Sigmoid colon (tissue), 7 donors: Measurements from ENCODE around the gene CBFA2T2. TPM values are rescaled to one million over a fixed set of nuclear protein-coding genes. Genes with fewer than 3 reads are reported as not detected.
A peak's percentile ranks its signal among the peaks of the same experiment; 100 is the strongest.
"Not testable (repeated sequence)": the region's sequence is repeated elsewhere in the genome, so short reads cannot be mapped to it uniquely, and the experiment has no call there.

Experiments used
- DNase-seq: peaks from one replicate; pipeline ENCODE4 v3.0.0-alpha.2; 2019
- H3K27ac ChIP-seq, 4 donors: fragments of 200-600 bp; sonication (generic); one replicate each; pipeline ENCODE4 v1.5.1; 2016 to 2019; ENCODE audit warnings: mild to moderate bottlenecking in 1 of 4
- H3K27me3 ChIP-seq, 3 donors: fragments of 200-600 bp; sonication (generic); one replicate each; pipeline ENCODE4 v1.5.1; 2019; ENCODE audit warnings: mild to moderate bottlenecking in 1 of 3
- H3K36me3 ChIP-seq, 4 donors: fragments of 200-600 bp; sonication (generic); one replicate each; pipeline ENCODE4 v1.5.1; 2016 to 2019
- H3K4me1 ChIP-seq, 4 donors: fragments of 200-600 bp; sonication (generic); one replicate each; pipeline ENCODE4 v1.5.1; 2017 to 2019
- H3K4me3 ChIP-seq, 4 donors: fragments of 200-600 bp; sonication (generic); one replicate each; pipeline ENCODE4 v1.5.1; 2017 to 2019; ENCODE audit warnings: mild to moderate bottlenecking in 2 of 4, moderate library complexity in 1 of 4
- H3K9me3 ChIP-seq, 4 donors: fragments of 200-600 bp in 3 of 4; sonication (generic) in 3 of 4; one replicate each; pipeline versions ENCODE4 v1.5.1 to v1.6.1; 2013 to 2019
- EP300 ChIP-seq, 4 donors: sonication (generic); formaldehyde crosslinking; IDR thresholded peaks; one replicate each; pipeline ENCODE4 v1.6.1; 2017; ENCODE audit warnings: antibody characterized with exemption in 4 of 4
- POLR2A ChIP-seq, 2 donors: fragments of 450-650 bp; IDR thresholded peaks; one replicate each; pipeline ENCODE4 v1.6.1; 2016; ENCODE audit warnings: antibody characterized with exemption in 2 of 2, mild to moderate bottlenecking in 2 of 2, moderate library complexity in 2 of 2
- POLR2AphosphoS5 ChIP-seq, 4 donors: sonication (generic); formaldehyde crosslinking; IDR thresholded peaks; one replicate each; pipeline ENCODE4 v1.6.1; 2017; ENCODE audit warnings: antibody characterized with exemption in 4 of 4
- WGBS, 2 donors: extraction: QIAGEN DNeasy Blood & Tissue Kit; methylation state at CpG; one replicate each; pipeline ENCODE4 v1.1.7; 2013; 5-methylcytosine and 5-hydroxymethylcytosine counted together
- intact Hi-C: fragments of 100-400 bp; cut with DNase I; formaldehyde crosslinking; loops from one replicate; pipeline ENCODE4 v1.15.1; 2023
- polyA plus RNA-seq, 3 donors: library from polyadenylated mRNA; stranded (reverse); fragments of 200-250 nt; gene quantifications; one replicate each; pipeline ENCODE4 v1.2.3, GENCODE V29; 2013
- total RNA-seq, 4 donors: library from RNA; depleted of rRNA; stranded (reverse); fragments of >200 nt; gene quantifications; one replicate each; pipeline ENCODE4 v1.1.0, GENCODE V29; 2016
- TF ChIP-seq, protein P1 (sequence below), 4 experiments: fragments of 450-650 bp in 3 of 4; fragments of 200-600 bp in 1 of 4; IDR thresholded peaks; one replicate each; pipeline ENCODE4 v1.5.1; 2016 to 2019; ENCODE audit warnings: antibody characterized with exemption in 4 of 4, mild to moderate bottlenecking in 3 of 4, moderate library complexity in 2 of 4
- donor health status: healthy with polysubstance abuse.
- donor health status: Bipolar disorder and iron deficiency.
- donor health status: healthy.

CBFA2T2 gene
- total and polyA plus RNA-seq, 7 donors = 5.4 to 26.0 (median 17.1) TPM

DNA sequence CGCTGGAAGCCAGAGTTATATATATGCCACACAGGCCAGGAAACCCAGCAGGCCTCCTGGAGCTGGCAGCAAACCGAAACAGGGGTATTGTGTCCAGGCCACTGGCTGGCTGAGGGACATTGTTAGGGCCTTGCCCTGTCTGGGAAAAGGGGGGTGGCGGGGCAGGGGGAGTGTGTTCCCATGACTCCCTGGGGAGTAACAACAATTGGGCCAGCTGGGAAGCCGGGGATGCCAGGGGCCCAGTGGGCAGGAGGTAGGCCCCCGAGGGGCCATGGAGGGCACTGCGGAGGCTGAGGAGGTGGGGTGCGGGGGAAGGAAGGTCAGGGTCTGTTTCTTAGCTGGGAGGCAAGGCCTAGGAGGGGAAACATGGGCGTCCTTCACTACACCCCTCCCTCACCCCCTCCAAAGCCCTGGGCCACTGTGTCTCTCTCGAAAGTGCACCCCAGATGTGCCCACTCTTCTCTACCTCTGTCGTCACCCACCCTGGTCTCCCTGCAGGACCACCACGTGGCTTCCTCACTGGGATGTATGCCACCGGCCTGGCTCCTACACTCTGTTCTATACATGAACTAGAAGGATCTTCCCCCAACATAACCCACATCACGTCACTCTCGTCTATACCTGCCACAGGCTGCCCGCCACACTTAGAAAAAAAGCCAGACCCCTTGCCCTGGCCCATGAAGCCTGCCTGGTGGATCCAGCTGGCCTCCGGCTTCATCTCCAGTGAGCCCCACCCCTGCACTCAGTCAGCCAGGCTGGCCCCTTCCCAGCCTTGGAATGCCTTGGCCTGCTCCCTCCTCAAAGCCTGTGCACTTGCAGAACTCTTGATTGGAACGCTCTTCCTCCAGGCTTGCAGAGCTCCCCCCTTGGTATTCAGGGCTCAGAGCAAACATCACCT lies 204.1 kb downstream of the CBFA2T2 start:
- Histone ChIP-seq H3K4me3 (no peak overlapping the region), H3K36me3 (no peaks in the 10 kb centered on the region), H3K4me1 (peaks cover 0 to 29% (median 26%) of the 10 kb centered on the region in 4 donors), H3K27me3 (no peaks in the 10 kb centered on the region), H3K9me3 (no peaks in the 10 kb centered on the region), H3K27ac (peak overlapping the region; percentile 32 to 67 (median 56))
- 80 to 89% methylated on average over 17 of the region's 17 CpGs for WGBS, 2 donors
- peak; percentile 83 for DNase-seq
- intact Hi-C loops = no loop called here
- TF ChIP-seq EP300 (IDR thresholded peaks at IDR 0.05) (no peak), POLR2AphosphoS5 (IDR thresholded peaks at IDR 0.05) (no peak), POLR2A (IDR thresholded peaks at IDR 0.05) (no peak)
- TF ChIP-seq, protein P1, sequence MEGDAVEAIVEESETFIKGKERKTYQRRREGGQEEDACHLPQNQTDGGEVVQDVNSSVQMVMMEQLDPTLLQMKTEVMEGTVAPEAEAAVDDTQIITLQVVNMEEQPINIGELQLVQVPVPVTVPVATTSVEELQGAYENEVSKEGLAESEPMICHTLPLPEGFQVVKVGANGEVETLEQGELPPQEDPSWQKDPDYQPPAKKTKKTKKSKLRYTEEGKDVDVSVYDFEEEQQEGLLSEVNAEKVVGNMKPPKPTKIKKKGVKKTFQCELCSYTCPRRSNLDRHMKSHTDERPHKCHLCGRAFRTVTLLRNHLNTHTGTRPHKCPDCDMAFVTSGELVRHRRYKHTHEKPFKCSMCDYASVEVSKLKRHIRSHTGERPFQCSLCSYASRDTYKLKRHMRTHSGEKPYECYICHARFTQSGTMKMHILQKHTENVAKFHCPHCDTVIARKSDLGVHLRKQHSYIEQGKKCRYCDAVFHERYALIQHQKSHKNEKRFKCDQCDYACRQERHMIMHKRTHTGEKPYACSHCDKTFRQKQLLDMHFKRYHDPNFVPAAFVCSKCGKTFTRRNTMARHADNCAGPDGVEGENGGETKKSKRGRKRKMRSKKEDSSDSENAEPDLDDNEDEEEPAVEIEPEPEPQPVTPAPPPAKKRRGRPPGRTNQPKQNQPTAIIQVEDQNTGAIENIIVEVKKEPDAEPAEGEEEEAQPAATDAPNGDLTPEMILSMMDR (IDR thresholded peaks at IDR 0.05) = no peak

- TF ChIP-seq, protein P1 (IDR thresholded peaks at IDR 0.05) = no peak
- TF ChIP-seq EP300 (IDR thresholded peaks at IDR 0.05) (no peak), POLR2AphosphoS5 (IDR thresholded peaks at IDR 0.05) (no peak), POLR2A (IDR thresholded peaks at IDR 0.05) (no peak)
- Histone ChIP-seq H3K27ac (peak overlapping the region in 3 of 4 donors; percentile 53 to 67 (median 58)), H3K9me3 (no peaks in the 10 kb centered on the region), H3K4me1 (peaks cover 0 to 29% (median 26%) of the 10 kb centered on the region in 4 donors), H3K4me3 (no peak overlapping the region), H3K27me3 (no peaks in the 10 kb centered on the region), H3K36me3 (no peaks in the 10 kb centered on the region)
- no peak for DNase-seq
- intact Hi-C loops = no loop called here
- WGBS, 2 donors = 67 to 84% methylated on average over 6 of the region's 6 CpGs
Observed at GRCh38 chr20:33694639-33695012, 204.7 kb downstream of the CBFA2T2 start.

DNA sequence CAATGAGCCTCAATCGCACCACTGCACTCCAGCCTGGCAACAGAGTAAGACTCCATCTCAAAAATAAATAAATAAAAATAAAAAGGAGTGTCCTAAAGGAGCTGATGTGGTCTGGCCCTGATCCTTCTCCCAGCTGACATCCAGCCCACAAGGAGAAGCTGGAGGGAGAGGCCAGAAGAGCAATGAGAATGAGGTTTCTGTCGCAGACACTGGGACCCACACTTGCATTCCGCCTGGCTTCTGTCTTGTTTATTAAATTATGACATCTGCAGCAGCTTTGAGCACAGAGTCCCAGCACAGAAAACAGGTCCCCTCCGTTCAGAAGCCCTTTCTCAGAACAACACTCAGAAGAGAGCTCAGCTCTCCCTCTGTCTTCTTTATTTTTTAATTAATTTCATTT lies 206.6 kb downstream of the CBFA2T2 start:
- intact Hi-C loops = no loop called here
- 76 to 88% methylated on average over 4 of the region's 4 CpGs for WGBS, 2 donors

GRCh38 chr20:33697129-33697528 lies 207.2 kb downstream of the CBFA2T2 start:
- Histone ChIP-seq H3K4me3 (no peak overlapping the region), H3K4me1 (peaks cover 0 to 29% (median 26%) of the 10 kb centered on the region in 4 donors), H3K27me3 (no peaks in the 10 kb centered on the region), H3K27ac (peak overlapping the region; percentile 18 to 80 (median 62)), H3K36me3 (no peaks in the 10 kb centered on the region), H3K9me3 (no peaks in the 10 kb centered on the region)
- intact Hi-C loops = no loop called here
- peak; percentile 86 for DNase-seq
- 85 to 90% methylated on average over 8 of the region's 8 CpGs for WGBS, 2 donors
- TF ChIP-seq POLR2AphosphoS5 (IDR thresholded peaks at IDR 0.05) (peak in 2 of 4 donors; percentile 18 to 45), EP300 (IDR thresholded peaks at IDR 0.05) (no peak)

More for the DNA sequence above, 206.6 kb downstream of the CBFA2T2 start:
- Histone ChIP-seq H3K4me1 (peaks cover 0 to 29% (median 26%) of the 10 kb centered on the region in 4 donors), H3K9me3 (no peaks in the 10 kb centered on the region), H3K36me3 (no peaks in the 10 kb centered on the region), H3K27me3 (no peaks in the 10 kb centered on the region), H3K27ac (peak overlapping the region in 3 of 4 donors; percentile 61 to 80 (median 62)), H3K4me3 (no peak overlapping the region)
- TF ChIP-seq POLR2A (IDR thresholded peaks at IDR 0.05) = no peak
- TF ChIP-seq POLR2AphosphoS5 (IDR thresholded peaks at IDR 0.05) = no peak
- TF ChIP-seq, protein P1 (IDR thresholded peaks at IDR 0.05) = no peak
- no peak for TF ChIP-seq EP300 (IDR thresholded peaks at IDR 0.05)
- no peak for DNase-seq

DNA sequence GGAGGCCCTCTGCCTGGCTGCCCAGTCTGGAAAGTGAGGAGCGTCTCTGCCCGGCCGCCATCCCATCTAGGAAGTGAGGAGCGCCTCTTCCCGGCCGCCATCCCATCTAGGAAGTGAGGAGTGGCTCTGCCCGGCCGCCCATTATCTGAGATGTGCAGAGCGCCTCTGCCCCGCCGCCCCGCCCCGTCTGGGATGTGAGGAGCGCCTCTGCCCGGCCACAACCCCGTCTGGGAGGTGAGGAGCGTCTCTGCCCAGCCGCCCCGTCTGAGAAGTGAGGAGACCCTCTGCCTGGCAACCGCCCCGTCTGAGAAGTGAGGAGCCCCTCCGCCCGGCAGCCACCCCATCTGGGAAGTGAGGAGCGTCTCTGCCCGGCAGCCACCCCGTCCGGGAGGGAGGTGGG lies 209.1 kb downstream of the CBFA2T2 start:
- DNase-seq, intact Hi-C loops: not testable (repeated sequence)

More for the DNA sequence above, 209.1 kb downstream of the CBFA2T2 start:
- H3K9me3 ChIP-seq, H3K4me3 ChIP-seq, H3K27me3 ChIP-seq, H3K27ac ChIP-seq, H3K36me3 ChIP-seq: not testable (repeated sequence)
- peaks cover 0 to 35% (median 30%) of the 10 kb centered on the region in 4 donors for H3K4me1 ChIP-seq
- WGBS, 2 donors = 93 to 96% methylated on average over 19 to 20 of the region's 27 CpGs

Other genes starting within 250 kb of the CBFA2T2 start
- not detected for gene BPIFB1, start 206.9 kb upstream of the CBFA2T2 start, total RNA-seq
- not detected for gene BPIFB1, start 206.9 kb upstream of the CBFA2T2 start, polyA plus RNA-seq
- 10 to 100 TPM; 18.4 to 21.3 (median 20.1) TPM for gene CDK5RAP1, start 88.6 kb upstream of the CBFA2T2 start, total RNA-seq
- gene CDK5RAP1, start 88.6 kb upstream of the CBFA2T2 start, polyA plus RNA-seq = 10 to 100 TPM; 12.0 to 30.0 (median 21.3) TPM
- 10 to 100 TPM; 29.3 to 42.7 (median 33.4) TPM for gene SNTA1, start 46.3 kb upstream of the CBFA2T2 start, total RNA-seq
- 1 to 10 TPM; 5.8 to 7.8 (median 6.1) TPM for gene SNTA1, start 46.3 kb upstream of the CBFA2T2 start, polyA plus RNA-seq
- gene C20orf144, start 172.2 kb downstream of the CBFA2T2 start, total RNA-seq = under 1 TPM in 1 of 4 donors, not detected in 3; 0.66 TPM
- under 1 TPM in 1 of 3 donors, not detected in 2; 0.12 TPM for gene C20orf144, start 172.2 kb downstream of the CBFA2T2 start, polyA plus RNA-seq
- 1 to 10 TPM in 1 of 4 donors, under 1 TPM in 3; 0.54 to 1.1 (median 0.61) TPM for gene ACTL10, start 176.8 kb downstream of the CBFA2T2 start, total RNA-seq
- 1 to 10 TPM in 2 of 3 donors, under 1 TPM in 1; 0.60 to 4.5 (median 1.6) TPM for gene ACTL10, start 176.8 kb downstream of the CBFA2T2 start, polyA plus RNA-seq
- 10 to 100 TPM; 44.6 to 50.1 (median 48.0) TPM for gene NECAB3, start 184.3 kb downstream of the CBFA2T2 start, total RNA-seq
- 10 to 100 TPM; 27.1 to 30.7 (median 30.0) TPM for gene NECAB3, start 184.3 kb downstream of the CBFA2T2 start, polyA plus RNA-seq
- 1 to 10 TPM in 1 of 4 donors, under 1 TPM in 3; 0.33 to 1.7 (median 0.83) TPM for gene E2F1, start 196.3 kb downstream of the CBFA2T2 start, total RNA-seq
- 10 to 100 TPM in 1 of 3 donors, 1 to 10 TPM in 2; 1.8 to 13.1 (median 5.1) TPM for gene E2F1, start 196.3 kb downstream of the CBFA2T2 start, polyA plus RNA-seq
- gene PXMP4, start 230.2 kb downstream of the CBFA2T2 start, total RNA-seq = 1 to 10 TPM; 4.5 to 6.8 (median 6.7) TPM
- gene PXMP4, start 230.2 kb downstream of the CBFA2T2 start, polyA plus RNA-seq = 1 to 10 TPM; 4.8 to 8.2 (median 5.8) TPM
- 1 to 10 TPM; 1.2 to 2.5 (median 1.7) TPM for gene ZNF341, start 241.9 kb downstream of the CBFA2T2 start, total RNA-seq
- 1 to 10 TPM; 3.0 to 7.9 (median 5.5) TPM for gene ZNF341, start 241.9 kb downstream of the CBFA2T2 start, polyA plus RNA-seq